Endothelial cell of umbilical vein (primary cell): Measurements from ENCODE around the gene SIGLEC15. TPM values are rescaled to one million over a fixed set of nuclear protein-coding genes. Genes with fewer than 3 reads are reported as not detected.

ENCODE experiments used
- BruUV-seq: library from RNA; stranded (reverse); fragments of 400-500 nt; replicated peaks from 2 replicates; lab custom pipeline; 2021; lab: Mats Ljungman, UMichigan
- CTCF ChIA-PET: fragments of 300-600, 350-600 bp; sonication (Branson Sonifier 250); formaldehyde crosslinking; loops from one replicate; lab custom pipeline; 2021; ENCODE audit warnings: antibody characterized with exemption, inconsistent platforms; lab: Charles Lee
- POLR2A ChIA-PET: fragments of 300-600, 350-600 bp; sonication (Branson Sonifier 250); formaldehyde crosslinking; loops from one replicate; lab custom pipeline; 2021; ENCODE audit warnings: antibody characterized with exemption, inconsistent platforms; lab: Charles Lee
- DNase-seq: peaks from one replicate; pipeline ENCODE4 v3.0.0-alpha.2; 2011; ENCODE audit warnings: low read depth, low spot score
- FAIRE-seq: peaks from 2 replicates; lab custom pipeline; 2011; peaks lifted over from hg19 to GRCh38; lab: Jason Lieb, UNC
- H2AFZ ChIP-seq: 2 replicates; pipeline ENCODE4 v1.6.0; 2012; ENCODE audit warnings: low read depth, low read length, control low read depth, inconsistent platforms
- H3K27ac ChIP-seq: 2 replicates; pipeline ENCODE4 v1.5.1; 2011; ENCODE audit warnings: low read depth, mild to moderate bottlenecking, control low read depth, low read length, moderate library complexity; ENCODE audit not compliant: insufficient read depth
- H3K27me3 ChIP-seq, 2 experiments: 2 replicates each; pipeline versions ENCODE4 v1.6.0 to v1.6.1; 2011; ENCODE audit warnings: low read length in 2 of 2, mixed read lengths in 1 of 2; ENCODE audit not compliant: control insufficient read depth in 2 of 2, insufficient read depth in 2 of 2
- H3K36me3 ChIP-seq, 2 experiments: 2 replicates in 1 of 2; 3 replicates in 1 of 2; pipeline ENCODE4 v1.5.1; 2011; ENCODE audit warnings: low read length in 2 of 2, mild to moderate bottlenecking in 1 of 2, moderate library complexity in 1 of 2; ENCODE audit not compliant: control insufficient read depth in 2 of 2, insufficient read depth in 2 of 2; ENCODE audit errors: extremely low read depth in 1 of 2
- H3K4me1 ChIP-seq: 3 replicates; pipeline ENCODE4 v1.5.1; 2011; ENCODE audit warnings: mild to moderate bottlenecking, low read length; ENCODE audit not compliant: control insufficient read depth, insufficient read depth; ENCODE audit errors: extremely low read depth
- H3K4me2 ChIP-seq: 2 replicates; pipeline ENCODE4 v1.6.1; 2011; ENCODE audit warnings: low read length, control low read depth, mixed read lengths; ENCODE audit not compliant: insufficient read depth
- H3K4me3 ChIP-seq, 3 experiments: fragments of 200-600 bp in 1 of 3; sonication (generic), shearing (Covaris generic) in 1 of 3; replicated peaks in 1 of 3; 2 replicates each; pipeline ENCODE4 v1.5.1; 2011 to 2016; ENCODE audit warnings: control low read depth in 3 of 3, low read length in 3 of 3, mild to moderate bottlenecking in 2 of 3, inconsistent platforms in 1 of 3, low read depth in 1 of 3, moderate library complexity in 1 of 3; ENCODE audit not compliant: insufficient read depth in 1 of 3
- H3K79me2 ChIP-seq: 2 replicates; pipeline ENCODE4 v1.6.0; 2012; ENCODE audit warnings: low read length, inconsistent platforms; ENCODE audit not compliant: control insufficient read depth, insufficient read depth
- H3K9ac ChIP-seq: replicated peaks from 2 replicates; pipeline ENCODE3; 2011; ENCODE audit warnings: low read length, control low read depth; ENCODE audit not compliant: insufficient read depth; ENCODE audit errors: extremely low read depth
- H3K9me1 ChIP-seq: replicated peaks from 3 replicates; pipeline ENCODE4 v1.6.0; 2011; ENCODE audit warnings: mild to moderate bottlenecking, low read length; ENCODE audit not compliant: control insufficient read depth, insufficient read depth; ENCODE audit errors: extremely low read depth
- H3K9me3 ChIP-seq: replicated peaks from 2 replicates; pipeline ENCODE4 v1.5.1; 2012; ENCODE audit warnings: low read length, inconsistent platforms; ENCODE audit not compliant: control insufficient read depth, insufficient read depth
- H4K20me1 ChIP-seq: replicated peaks from 2 replicates; pipeline ENCODE3; 2011; ENCODE audit warnings: mild to moderate bottlenecking, low read length; ENCODE audit not compliant: control insufficient read depth, insufficient read depth; ENCODE audit errors: extremely low read depth
- CTCF ChIP-seq, 2 donors: IDR thresholded peaks; 1 replicate in 1 of 2; 2 replicates in 1 of 2; pipeline ENCODE4 v1.5.1; 2011; ENCODE audit warnings: low read length in 2 of 2, mild to moderate bottlenecking in 2 of 2, moderate library complexity in 2 of 2, control low read depth in 1 of 2, inconsistent platforms in 1 of 2, low read depth in 1 of 2; ENCODE audit not compliant: insufficient read depth in 1 of 2; ENCODE audit errors: extremely low read depth in 1 of 2
- EZH2 ChIP-seq: IDR thresholded peaks from 2 replicates; pipeline ENCODE4 v1.6.1; 2012; ENCODE audit warnings: borderline replicate concordance, low read depth, mild to moderate bottlenecking, moderate library complexity, low read length, inconsistent platforms; ENCODE audit not compliant: severe bottlenecking
- FOS ChIP-seq: IDR thresholded peaks from 2 replicates; pipeline ENCODE4 v1.6.1; 2011; ENCODE audit warnings: mild to moderate bottlenecking, low read length, moderate library complexity, borderline replicate concordance; ENCODE audit not compliant: insufficient read depth
- GATA2 ChIP-seq: IDR thresholded peaks from 2 replicates; pipeline ENCODE4 v1.7.0; 2011; ENCODE audit warnings: low read depth, mild to moderate bottlenecking, moderate library complexity, mixed read lengths, low read length; ENCODE audit not compliant: insufficient read length, insufficient read depth
- JUN ChIP-seq: IDR thresholded peaks from 2 replicates; pipeline ENCODE4 v1.6.1; 2011; ENCODE audit warnings: borderline replicate concordance, low read depth; ENCODE audit not compliant: insufficient read length, insufficient read depth
- MYC ChIP-seq: IDR thresholded peaks from one replicate; pipeline ENCODE4 v1.6.1; 2011; ENCODE audit warnings: mild to moderate bottlenecking, low read depth, low read length
- POLR2A ChIP-seq: IDR thresholded peaks from 2 replicates; pipeline ENCODE4 v1.6.1; 2012; ENCODE audit warnings: low read depth, mild to moderate bottlenecking, control low read depth, low read length
- POLR2AphosphoS5 ChIP-seq: IDR thresholded peaks from 2 replicates; pipeline ENCODE4 v1.6.1; 2012; ENCODE audit warnings: low read depth, mild to moderate bottlenecking, control low read depth, low read length, moderate library complexity; ENCODE audit not compliant: insufficient read depth
- dilution Hi-C: fragments of 300-500 bp; cut with MboI; formaldehyde crosslinking; loops from one replicate; pipeline ENCODE4 v1.15.0; 2019; ENCODE audit warnings: low sequenced_read_pairs; ENCODE audit not compliant: extremely low pct_ligation_motif_present
- intact Hi-C: fragments of 100-400 bp; cut with micrococcal nuclease; formaldehyde crosslinking; loops from one replicate; pipeline ENCODE4 v1.10.0; 2022
- polyA plus RNA-seq, 4 experiments: library from polyadenylated mRNA; depleted of rRNA in 3 of 4; stranded (reverse) in 3 of 4; unstranded in 1 of 4; fragments of >200 nt; gene quantifications; 2 replicates each; pipeline versions ENCODE4 v1.2.1 to v1.2.3, GENCODE V29; 2011 to 2012; ENCODE audit warnings: missing spikeins in 1 of 4
- total RNA-seq: library from RNA; stranded (reverse); gene quantifications from 2 replicates; pipeline ENCODE4 v1.2.3, GENCODE V29; 2021
- TF ChIP-seq, protein P1 (sequence below): IDR thresholded peaks from 2 replicates; pipeline ENCODE4 v1.6.1; 2011; ENCODE audit not compliant: insufficient read depth, insufficient read length

Gene SIGLEC15
- total and polyA plus RNA-seq, 2 donors (not counting 3 experiments of a cell fraction or from before 2014, with no cell fraction given), result not detected

GRCh38 chr18:45821711-45822110, 3.8 kb upstream of the SIGLEC15 start:
- ChIA-PET CTCF (interaction anchor here (0.6 to 2.5 kb wide), 3 partner anchors 18 to 32 kb away, joined by 3 to 8 read pairs (median 4); no protein-coding TSS in a partner anchor), POLR2A (no interaction called here)
- Histone ChIP-seq H2AFZ (no peak overlapping the region), H3K9me3 (no peaks in the 10 kb centered on the region), H3K27ac (no peak overlapping the region), H3K4me3 (no peak overlapping the region), H3K36me3 (no peaks in the 10 kb centered on the region), H3K27me3 (peaks cover 3 to 8% of the 10 kb centered on the region in 2 experiments), H3K4me2 (no peak overlapping the region), H3K4me1 (no peaks in the 10 kb centered on the region), H3K9ac (no peak overlapping the region), H4K20me1 (no peaks in the 10 kb centered on the region), H3K79me2 (no peaks in the 10 kb centered on the region), H3K9me1 (no peaks in the 10 kb centered on the region)
- intact Hi-C loops, result no loop called here
- TF ChIP-seq, protein P1, sequence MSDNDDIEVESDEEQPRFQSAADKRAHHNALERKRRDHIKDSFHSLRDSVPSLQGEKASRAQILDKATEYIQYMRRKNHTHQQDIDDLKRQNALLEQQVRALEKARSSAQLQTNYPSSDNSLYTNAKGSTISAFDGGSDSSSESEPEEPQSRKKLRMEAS, result no peak
- no peak for TF ChIP-seq MYC
- TF ChIP-seq POLR2A, result no peak
- no peak for TF ChIP-seq GATA2
- no peak for TF ChIP-seq EZH2
- TF ChIP-seq JUN, result no peak
- no peak for TF ChIP-seq FOS
- TF ChIP-seq POLR2AphosphoS5, result no peak
- no peak for TF ChIP-seq CTCF (IDR thresholded peaks at IDR 0.05; ENCODE audit: extremely low read depth in 1 of 2, insufficient read depth in 1 of 2, low read depth in 1 of 2, low read length in 2 of 2)
- DNase-seq (no peak), FAIRE-seq (no peak)
- BruUV-seq, result no TSS peak
- dilution Hi-C loops, result no loop called here
